Adrenal gland (tissue), 12 donors: ENCODE measurements around the gene SCFD1. TPM values are rescaled to one million over a fixed set of nuclear protein-coding genes. Genes with fewer than 3 reads are reported as not detected.
"Not testable (repeated sequence)": the region's sequence is repeated elsewhere in the genome, so short reads cannot be mapped to it uniquely, and the experiment has no call there.

Experiments used
- DNase-seq, 7 donors: peaks; one replicate each; pipeline ENCODE4 v3.0.0-alpha.2; 2019 to 2020
- H3K27ac ChIP-seq, 5 donors: fragments of 200-600 bp; sonication (generic) in 4 of 5; 1 replicate in 3 of 5; 2 replicates in 2 of 5; pipeline versions ENCODE4 v1.5.1 to v1.8.0; 2016 to 2020; ENCODE audit warnings: mild to moderate bottlenecking in 1 of 5
- H3K27me3 ChIP-seq: fragments of 200-600 bp; 2 replicates; pipeline ENCODE4 v1.8.0; 2021
- H3K36me3 ChIP-seq, 2 donors: fragments of 200-600 bp; replicated peaks in 1 of 2; 1 replicate in 1 of 2; 2 replicates in 1 of 2; pipeline versions ENCODE4 v1.5.1 to v1.8.0; 2018 to 2022
- H3K4me1 ChIP-seq, 2 donors: fragments of 200-600 bp; replicated peaks in 1 of 2; 1 replicate in 1 of 2; 2 replicates in 1 of 2; pipeline versions ENCODE4 v1.5.1 to v1.8.0; 2018 to 2021
- H3K4me3 ChIP-seq, 4 donors: fragments of 200-600 bp; sonication (generic) in 3 of 4; one replicate each; pipeline ENCODE4 v1.5.1; 2016 to 2018
- H3K9me3 ChIP-seq, 3 donors: fragments of 200-600 bp; sonication (generic) in 1 of 3; replicated peaks in 1 of 3; 1 replicate in 2 of 3; 2 replicates in 1 of 3; pipeline versions ENCODE4 v1.5.1 to v1.8.0; 2016 to 2021
- CTCF ChIP-seq, 6 experiments: fragments of 450-650 bp in 4 of 6; fragments of 200-600 bp in 2 of 6; sonication (generic) in 1 of 6; IDR thresholded peaks; 1 replicate in 5 of 6; 2 replicates in 1 of 6; pipeline versions ENCODE4 v1.5.1 to v1.8.0; 2016 to 2021; ENCODE audit warnings: antibody characterized with exemption in 6 of 6, mild to moderate bottlenecking in 2 of 6, moderate library complexity in 1 of 6
- POLR2A ChIP-seq, 2 donors: fragments of 450-650 bp; IDR thresholded peaks; one replicate each; pipeline ENCODE4 v1.6.1; 2017; ENCODE audit warnings: antibody characterized with exemption in 2 of 2, mild to moderate bottlenecking in 2 of 2, moderate library complexity in 1 of 2
- WGBS, 4 donors: extraction: QIAGEN DNeasy Blood & Tissue Kit in 2 of 4; methylation state at CpG; one replicate each; pipeline versions ENCODE4 v1.1.5 to v1.1.7; 2013 to 2017; 5-methylcytosine and 5-hydroxymethylcytosine counted together
- intact Hi-C, 2 donors: fragments of 100-400 bp; cut with DNase I; formaldehyde crosslinking; loops; one replicate each; pipeline versions ENCODE4 v1.14.1 to v1.15.0; 2022 to 2023
- polyA plus RNA-seq, 3 donors: library from polyadenylated mRNA; stranded (reverse); fragments of 200-250 nt in 2 of 3; fragments of 350-450 nt in 1 of 3; fragmentation: Illumina TruSeq in 1 of 3; extraction: RNeasy Lipid Tissue Mini Kit (QIAGEN cat#74804) in 1 of 3; gene quantifications; one replicate each; pipeline ENCODE4 v1.2.3, GENCODE V29; 2013 to 2014
- total RNA-seq, 9 donors: library from RNA; depleted of rRNA in 4 of 9; stranded (reverse); fragments of >200 nt in 4 of 9; fragments of 120-200 nt in 1 of 9; fragmentation: NEBNext Ultra II Directional in 1 of 9; extraction: Animal tissue kit (Norgen Biotek cat#: 25700) in 1 of 9; gene quantifications; one replicate each; pipeline versions ENCODE4 v1.1.0 to v1.2.4, GENCODE V29; 2013 to 2023
- donor health status: healthy with polysubstance abuse.
- donor health status: Bipolar disorder and iron deficiency.
- donor health status: DM: yes; HTN: yes; CAD: no.
- donor health status: DM: no; HTN: no; CAD: no.
- donor health status: DM: no; HTN: no; CAD: no.
- donor health status: DM: yes; HTN: yes; CAD: no.

Gene SCFD1
- total and polyA plus RNA-seq, 12 donors: 22.9 to 147 (median 77.7) TPM

GRCh38 chr14:30673071-30673470 is 51.0 kb downstream of the SCFD1 start:
- H3K36me3 ChIP-seq: peaks cover 0 to 13% of the 10 kb centered on the region in 2 donors
- TF ChIP-seq POLR2A (IDR thresholded peaks at IDR 0.05) (no peak), CTCF (IDR thresholded peaks at IDR 0.05) (no peak)
- DNase-seq: no peak
- H3K27ac ChIP-seq: no peak overlapping the region
- WGBS, 4 donors: 70 to 82% (median 76%) methylated on average over 1 of the region's 1 CpG
- intact Hi-C loops: no loop called here
- H3K4me3 ChIP-seq: no peak overlapping the region
- no peaks in the 10 kb centered on the region for H3K9me3 ChIP-seq
- H3K27me3 ChIP-seq: no peaks in the 10 kb centered on the region
- no peaks in the 10 kb centered on the region for H3K4me1 ChIP-seq

- Histone ChIP-seq H3K27me3 (no peaks in the 10 kb centered on the region), H3K9me3 (no peaks in the 10 kb centered on the region), H3K27ac (no peak overlapping the region), H3K4me3 (no peak overlapping the region), H3K36me3 (peaks cover 0 to 8% of the 10 kb centered on the region in 2 donors), H3K4me1 (no peaks in the 10 kb centered on the region)
- TF ChIP-seq POLR2A (IDR thresholded peaks at IDR 0.05) (no peak), CTCF (IDR thresholded peaks at IDR 0.05) (no peak)
- no peak for DNase-seq
- intact Hi-C loops: no loop called here
These were observed 56.9 kb downstream of the SCFD1 start for GRCh38 chr14:30678926-30679431.

- intact Hi-C loops: no loop called here
- Histone ChIP-seq H3K4me3 (no peak overlapping the region), H3K9me3 (no peaks in the 10 kb centered on the region), H3K36me3 (peaks cover 0 to 4% of the 10 kb centered on the region in 2 donors), H3K4me1 (no peaks in the 10 kb centered on the region), H3K27ac (no peak overlapping the region), H3K27me3 (no peaks in the 10 kb centered on the region)
- DNase-seq: no peak
- no peak for TF ChIP-seq CTCF (IDR thresholded peaks at IDR 0.05)
- no peak for TF ChIP-seq POLR2A (IDR thresholded peaks at IDR 0.05)
These were observed 57.9 kb downstream of the SCFD1 start for GRCh38 chr14:30680036-30680435.

- not testable (repeated sequence) for H3K9me3 ChIP-seq
- WGBS, 4 donors: 98 to 100% (median 98%) methylated on average over 5 of the region's 5 CpGs
These were observed 58.7 kb downstream of the SCFD1 start for GRCh38 chr14:30680776-30681175.

GRCh38 chr14:30681752-30682355 is 59.7 kb downstream of the SCFD1 start:
- DNase-seq: no peak
- peak in 2 of 6 experiments; percentile 8 to 33 for TF ChIP-seq CTCF (IDR thresholded peaks at IDR 0.05)
- no peak for TF ChIP-seq POLR2A (IDR thresholded peaks at IDR 0.05)
- no peaks in the 10 kb centered on the region for H3K27me3 ChIP-seq
- H3K36me3 ChIP-seq: peaks cover 0 to 2% of the 10 kb centered on the region in 2 donors
- H3K9me3 ChIP-seq: no peaks in the 10 kb centered on the region
- 92 to 95% (median 93%) methylated on average over 2 of the region's 2 CpGs for WGBS, 4 donors
- no peak overlapping the region for H3K4me3 ChIP-seq
- intact Hi-C loops: no loop called here
- no peak overlapping the region for H3K27ac ChIP-seq
- H3K4me1 ChIP-seq: no peaks in the 10 kb centered on the region

More at GRCh38 chr14:30680776-30681175, 58.7 kb downstream of the SCFD1 start:
- H3K4me1 ChIP-seq, H3K4me3 ChIP-seq, intact Hi-C loops, H3K36me3 ChIP-seq, DNase-seq, H3K27ac ChIP-seq, H3K27me3 ChIP-seq: not testable (repeated sequence)
